HepG2 (cell line): ENCODE measurements around the gene PPP2R5B. TPM values are rescaled to one million over a fixed set of nuclear protein-coding genes. Genes with fewer than 3 reads are reported as not detected.

Source experiments
- ARID4A ChIP-seq: sonication (generic); formaldehyde crosslinking; IDR thresholded peaks from 2 replicates; pipeline ENCODE4 v1.5.0; 2020; ENCODE audit warnings: mild to moderate bottlenecking, missing genetic modification reagents, borderline replicate concordance
- BRF2 ChIP-seq: sonication (generic); formaldehyde crosslinking; IDR thresholded peaks from 2 replicates; pipeline ENCODE4 v1.8.1; 2022; ENCODE audit warnings: mild to moderate bottlenecking, missing genetic modification reagents
- DR1 ChIP-seq: sonication (generic); formaldehyde crosslinking; IDR thresholded peaks from 2 replicates; pipeline ENCODE4 v1.8.0; 2021; ENCODE audit warnings: mild to moderate bottlenecking, missing genetic modification reagents, inconsistent platforms
- GMEB2 ChIP-seq: IDR thresholded peaks from 2 replicates; pipeline ENCODE4 v1.6.1; 2016; ENCODE audit warnings: missing biosample characterization, missing genetic modification reagents, low read depth
- MTF2 ChIP-seq: sonication (generic); formaldehyde crosslinking; IDR thresholded peaks from 2 replicates; pipeline ENCODE4 v1.5.0; 2020; ENCODE audit warnings: missing genetic modification reagents, borderline replicate concordance
- MZF1 ChIP-seq: sonication (generic); formaldehyde crosslinking; IDR thresholded peaks from 2 replicates; pipeline ENCODE4 v1.8.1; 2023; ENCODE audit warnings: mild to moderate bottlenecking, missing genetic modification reagents, borderline replicate concordance
- REPIN1 ChIP-seq: sonication (generic); formaldehyde crosslinking; IDR thresholded peaks from 2 replicates; pipeline ENCODE4 v1.8.0; 2022; ENCODE audit warnings: missing genetic modification reagents, low read depth, mild to moderate bottlenecking, borderline replicate concordance
- SSRP1 ChIP-seq: IDR thresholded peaks from 2 replicates; pipeline ENCODE4 v1.6.1; 2016; ENCODE audit warnings: control low read depth
- ZNF501 ChIP-seq: sonication (generic); formaldehyde crosslinking; IDR thresholded peaks from 2 replicates; pipeline ENCODE4 v1.5.1; 2020; ENCODE audit warnings: mild to moderate bottlenecking, moderate library complexity, missing genetic modification reagents
- ZNF589 ChIP-seq: sonication (generic); formaldehyde crosslinking; conservative IDR thresholded peaks from 2 replicates; pipeline ENCODE4 v1.8.0; 2022; ENCODE audit warnings: mild to moderate bottlenecking, moderate library complexity, missing genetic modification reagents
- ZNF652 ChIP-seq: IDR thresholded peaks from 2 replicates; pipeline ENCODE4 v1.6.1; 2016; ENCODE audit warnings: low read depth, borderline replicate concordance
- ZNF784 ChIP-seq: sonication (generic); formaldehyde crosslinking; IDR thresholded peaks from 2 replicates; pipeline ENCODE4 v1.5.1; 2020; ENCODE audit warnings: missing genetic modification reagents, mild to moderate bottlenecking, borderline replicate concordance
- polyA plus RNA-seq, 8 experiments: library from polyadenylated mRNA; depleted of rRNA in 3 of 8; stranded (reverse) in 7 of 8; unstranded in 1 of 8; fragments of >200 nt; fragmentation: Illumina TruSeq in 4 of 8; extraction: Trizol in 4 of 8; gene quantifications; 2 replicates each; pipeline versions ENCODE4 v1.2.1 to v1.2.3, GENCODE V29; 2011 to 2016; ENCODE audit warnings: low read depth in 4 of 8, missing spikeins in 1 of 8, mixed read lengths in 1 of 8; ENCODE audit not compliant: insufficient read depth in 1 of 8
- total RNA-seq, 5 experiments: library from RNA; depleted of rRNA; stranded (reverse); fragments of >200 nt; fragmentation: Illumina TruSeq; extraction: Trizol; gene quantifications; 2 replicates each; pipeline ENCODE4 v1.2.3, GENCODE V29; 2016; ENCODE audit warnings: low read depth in 1 of 5
- TF ChIP-seq, protein P1 (sequence below): IDR thresholded peaks from 2 replicates; pipeline ENCODE4 v1.6.1; 2012; ENCODE audit warnings: low read length, improper control_type of control experiment
- TF ChIP-seq, protein P2 (sequence below): sonication (generic); formaldehyde crosslinking; IDR thresholded peaks from 2 replicates; pipeline ENCODE4 v1.8.1; 2023; ENCODE audit warnings: mild to moderate bottlenecking, inconsistent platforms, moderate library complexity, missing genetic modification reagents, borderline replicate concordance

The PPP2R5B gene
- total and polyA plus RNA-seq, 2 of the 13 experiments (the other 11 are each of a cell fraction or from before 2014, with no cell fraction given) = 2.3 to 8.3 TPM

GRCh38 chr11:64916775-64917662 lies 7.5 kb upstream of the PPP2R5B start, which contains the start of gene ATG2A (continued):
- TF ChIP-seq, protein P1, sequence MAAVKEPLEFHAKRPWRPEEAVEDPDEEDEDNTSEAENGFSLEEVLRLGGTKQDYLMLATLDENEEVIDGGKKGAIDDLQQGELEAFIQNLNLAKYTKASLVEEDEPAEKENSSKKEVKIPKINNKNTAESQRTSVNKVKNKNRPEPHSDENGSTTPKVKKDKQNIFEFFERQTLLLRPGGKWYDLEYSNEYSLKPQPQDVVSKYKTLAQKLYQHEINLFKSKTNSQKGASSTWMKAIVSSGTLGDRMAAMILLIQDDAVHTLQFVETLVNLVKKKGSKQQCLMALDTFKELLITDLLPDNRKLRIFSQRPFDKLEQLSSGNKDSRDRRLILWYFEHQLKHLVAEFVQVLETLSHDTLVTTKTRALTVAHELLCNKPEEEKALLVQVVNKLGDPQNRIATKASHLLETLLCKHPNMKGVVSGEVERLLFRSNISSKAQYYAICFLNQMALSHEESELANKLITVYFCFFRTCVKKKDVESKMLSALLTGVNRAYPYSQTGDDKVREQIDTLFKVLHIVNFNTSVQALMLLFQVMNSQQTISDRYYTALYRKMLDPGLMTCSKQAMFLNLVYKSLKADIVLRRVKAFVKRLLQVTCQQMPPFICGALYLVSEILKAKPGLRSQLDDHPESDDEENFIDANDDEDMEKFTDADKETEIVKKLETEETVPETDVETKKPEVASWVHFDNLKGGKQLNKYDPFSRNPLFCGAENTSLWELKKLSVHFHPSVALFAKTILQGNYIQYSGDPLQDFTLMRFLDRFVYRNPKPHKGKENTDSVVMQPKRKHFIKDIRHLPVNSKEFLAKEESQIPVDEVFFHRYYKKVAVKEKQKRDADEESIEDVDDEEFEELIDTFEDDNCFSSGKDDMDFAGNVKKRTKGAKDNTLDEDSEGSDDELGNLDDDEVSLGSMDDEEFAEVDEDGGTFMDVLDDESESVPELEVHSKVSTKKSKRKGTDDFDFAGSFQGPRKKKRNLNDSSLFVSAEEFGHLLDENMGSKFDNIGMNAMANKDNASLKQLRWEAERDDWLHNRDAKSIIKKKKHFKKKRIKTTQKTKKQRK = no peak
- TF ChIP-seq DR1 (CRISPR knock-in tag) (no peak; the same call in 1 of the 2 replicates), ZNF652 (CRISPR knock-in tag) (peak; percentile 56; the same call in 1 of the 2 replicates), SSRP1 (CRISPR knock-in tag) (peak; percentile 90), MTF2 (CRISPR knock-in tag) (0 out of 2 replicates have a peak, but pooled peaks have one; percentile 37), ZNF784 (CRISPR knock-in tag) (peak; percentile 53; the same call in 1 of the 2 replicates), MZF1 (CRISPR knock-in tag) (peak; percentile 89; the same call in 1 of the 2 replicates), ARID4A (peak; percentile 88), BRF2 (CRISPR knock-in tag) (no peak; the same call in 1 of the 2 replicates), ZNF589 (CRISPR knock-in tag) (peak; percentile 79), ZNF501 (CRISPR knock-in tag) (peak; percentile 66; the same call in 1 of the 2 replicates), REPIN1 (CRISPR knock-in tag) (peak; percentile 62), GMEB2 (CRISPR knock-in tag) (peak; percentile 41; the same call in 1 of the 2 replicates)
- TF ChIP-seq, protein P2, sequence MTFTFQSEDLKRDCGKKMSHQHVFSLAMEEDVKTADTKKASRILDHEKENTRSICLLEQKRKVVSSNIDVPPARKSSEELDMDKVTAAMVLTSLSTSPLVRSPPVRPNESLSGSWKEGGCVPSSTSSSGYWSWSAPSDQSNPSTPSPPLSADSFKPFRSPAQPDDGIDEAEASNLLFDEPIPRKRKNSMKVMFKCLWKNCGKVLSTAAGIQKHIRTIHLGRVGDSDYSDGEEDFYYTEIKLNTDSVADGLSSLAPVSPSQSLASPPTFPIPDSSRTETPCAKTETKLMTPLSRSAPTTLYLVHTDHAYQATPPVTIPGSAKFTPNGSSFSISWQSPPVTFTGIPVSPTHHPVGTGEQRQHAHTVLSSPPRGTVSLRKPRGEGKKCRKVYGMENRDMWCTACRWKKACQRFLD (CRISPR knock-in tag) = no peak
